HG02798 (cell line): Measurements from ENCODE around the gene PGBD5.
"Not testable (repeated sequence)": the region's sequence is repeated elsewhere in the genome, so short reads cannot be mapped to it uniquely, and the experiment has no call there.

Experiments
- ATAC-seq: cut with Tn5 transposase; IDR thresholded peaks from one replicate; pipeline ENCODE4 v1.9.1; 2021; ENCODE audit warnings: mild to moderate bottlenecking; ENCODE audit not compliant: unreplicated experiment, poor library complexity

PGBD5 gene

GRCh38 chr1:230427094-230427876 lies 1.2 kb upstream of the PGBD5 start:
- no peak for ATAC-seq

- no peak for ATAC-seq
Observed at GRCh38 chr1:230425252-230426091, 660 bp downstream of the PGBD5 start.

GRCh38 chr1:230424391-230425251 lies 1.5 kb downstream of the PGBD5 start:
- ATAC-seq, result no peak

- no peak for ATAC-seq
Observed at GRCh38 chr1:230423951-230424350, 2.2 kb downstream of the PGBD5 start.

GRCh38 chr1:230423261-230423660 lies 2.9 kb downstream of the PGBD5 start:
- no peak for ATAC-seq

GRCh38 chr1:230422221-230422981 lies 3.7 kb downstream of the PGBD5 start:
- ATAC-seq, result no peak

- no peak for ATAC-seq
Observed at GRCh38 chr1:230421481-230421880, 4.7 kb downstream of the PGBD5 start.

GRCh38 chr1:230420372-230420771 lies 5.8 kb downstream of the PGBD5 start:
- not testable (repeated sequence) for ATAC-seq

- ATAC-seq, result no peak
Observed at GRCh38 chr1:230416430-230416829, 9.7 kb downstream of the PGBD5 start.

- no peak for ATAC-seq
Observed at GRCh38 chr1:230415405-230416132, 10.6 kb downstream of the PGBD5 start.

GRCh38 chr1:230414694-230415093 lies 11.4 kb downstream of the PGBD5 start:
- no peak for ATAC-seq

GRCh38 chr1:230414102-230414501 lies 12.0 kb downstream of the PGBD5 start:
- ATAC-seq, result no peak

GRCh38 chr1:230413061-230413460 lies 13.1 kb downstream of the PGBD5 start:
- ATAC-seq, result no peak

GRCh38 chr1:230408971-230409370 lies 17.2 kb downstream of the PGBD5 start:
- ATAC-seq, result no peak

- no peak for ATAC-seq
Observed at GRCh38 chr1:230407351-230407750, 18.8 kb downstream of the PGBD5 start.

GRCh38 chr1:230406727-230407126 lies 19.4 kb downstream of the PGBD5 start:
- not testable (repeated sequence) for ATAC-seq

- no peak for ATAC-seq
Observed at GRCh38 chr1:230403442-230403841, 22.7 kb downstream of the PGBD5 start.

- no peak for ATAC-seq
Observed at GRCh38 chr1:230401763-230402294, 24.3 kb downstream of the PGBD5 start.

- no peak for ATAC-seq
Observed at GRCh38 chr1:230401101-230401500, 25.0 kb downstream of the PGBD5 start.
